HT1080 (cell line): ENCODE results near the gene ADAMTS12. TPM values are rescaled to one million over a fixed set of nuclear protein-coding genes. Genes with fewer than 3 reads are reported as not detected.

Experiments used
- DNase-seq: peaks from one replicate; pipeline ENCODE4 v3.0.0-alpha.2; 2015; ENCODE audit warnings: low read depth
- total RNA-seq: library from RNA; depleted of rRNA; stranded (reverse); fragments of >200 nt; shearing (Covaris generic); gene quantifications from 2 replicates; pipeline ENCODE4 v1.2.3, GENCODE V29; 2014

ADAMTS12 gene
- total RNA-seq, 1 experiment from 2014 or later = 0.10 TPM

GRCh38 chr5:33843579-33843978, 48.2 kb downstream of the ADAMTS12 start:
- DNase-seq = peak; percentile 87

DNA sequence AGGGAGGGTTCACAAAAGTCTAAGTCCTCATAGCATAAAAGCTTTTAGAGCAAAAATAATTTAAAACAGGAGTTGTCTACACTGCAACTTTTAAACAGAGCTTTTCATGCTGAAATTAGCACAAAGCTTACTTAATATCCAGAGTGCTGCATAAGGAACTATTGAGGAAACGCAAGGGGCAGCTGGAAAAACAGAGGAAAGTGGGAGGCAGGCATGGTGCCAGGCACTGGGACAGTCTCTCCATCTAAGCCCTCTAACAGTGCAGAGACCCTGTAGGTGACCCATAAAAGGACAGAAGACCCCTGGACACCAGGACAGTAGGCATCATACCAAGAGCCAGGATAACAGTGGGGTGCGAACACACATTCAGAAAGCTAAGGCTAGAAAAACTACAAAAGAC, 49.3 kb downstream of the ADAMTS12 start:
- no peak for DNase-seq

DNA sequence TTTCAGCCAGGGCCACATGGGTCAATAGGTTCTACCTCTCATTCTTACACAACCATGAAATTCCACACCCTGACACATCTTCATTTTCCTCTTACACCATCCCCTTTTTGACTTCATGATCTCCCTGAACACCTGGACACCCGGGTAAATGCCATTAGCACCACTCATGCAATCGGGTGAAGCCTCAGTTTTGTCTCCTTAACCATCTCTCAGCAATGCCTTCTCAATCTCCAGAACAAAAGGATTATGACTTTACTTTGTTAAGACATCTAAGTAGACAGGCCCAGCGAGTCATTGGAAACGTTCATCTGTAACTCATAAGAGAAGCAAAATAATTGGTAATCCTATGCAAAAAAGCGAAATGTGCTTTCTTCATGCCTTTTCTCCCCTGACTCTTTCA, 49.9 kb downstream of the ADAMTS12 start:
- DNase-seq = peak; percentile 49

GRCh38 chr5:33840927-33841547, 50.8 kb downstream of the ADAMTS12 start:
- no peak for DNase-seq

DNA sequence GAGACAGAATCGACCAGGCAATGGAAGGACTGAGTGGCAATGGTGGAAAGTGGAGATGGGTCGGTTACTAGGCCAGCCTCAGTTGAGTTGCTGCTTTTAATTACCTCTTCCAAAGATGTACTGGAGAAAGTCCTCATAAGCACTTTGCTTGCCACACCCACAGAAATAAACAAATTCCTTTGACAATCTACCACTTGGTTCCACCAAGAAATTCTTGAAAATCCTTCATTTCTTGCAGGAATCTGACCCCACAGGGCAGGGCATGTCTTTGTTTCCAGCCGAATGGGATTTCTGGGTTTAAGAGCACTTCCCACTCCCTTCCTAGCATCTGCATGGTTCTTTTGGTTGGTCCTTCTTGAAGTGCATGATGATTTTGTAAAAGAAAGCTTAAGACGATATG, 54.5 kb downstream of the ADAMTS12 start:
- no peak for DNase-seq

- no peak for DNase-seq
These were observed 57.5 kb downstream of the ADAMTS12 start for GRCh38 chr5:33834334-33834733.

GRCh38 chr5:33833237-33833575, 58.6 kb downstream of the ADAMTS12 start:
- no peak for DNase-seq

- no peak for DNase-seq
These were observed 59.2 kb downstream of the ADAMTS12 start for GRCh38 chr5:33832404-33833236.

GRCh38 chr5:33831041-33831440, 60.7 kb downstream of the ADAMTS12 start:
- no peak for DNase-seq

DNA sequence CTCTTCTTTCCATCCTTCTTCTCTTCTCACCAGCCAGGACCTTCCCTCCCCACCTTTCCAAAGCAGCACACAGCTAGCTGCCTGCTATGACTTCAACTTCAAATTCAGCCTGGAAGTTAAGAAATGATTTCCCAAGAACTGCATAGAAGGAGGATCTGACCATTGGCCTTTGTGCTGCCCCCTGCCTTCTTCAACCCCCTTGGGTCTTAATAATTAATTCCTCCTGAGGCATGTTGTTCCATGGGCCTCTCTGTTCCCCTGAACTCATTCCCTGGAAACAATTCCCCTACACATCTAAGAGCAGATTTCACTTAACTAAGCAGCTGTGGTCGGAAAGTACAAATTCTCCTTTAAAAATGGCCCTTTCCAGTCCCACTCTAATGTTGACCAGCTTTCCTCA, 62.4 kb downstream of the ADAMTS12 start:
- DNase-seq = no peak

DNA sequence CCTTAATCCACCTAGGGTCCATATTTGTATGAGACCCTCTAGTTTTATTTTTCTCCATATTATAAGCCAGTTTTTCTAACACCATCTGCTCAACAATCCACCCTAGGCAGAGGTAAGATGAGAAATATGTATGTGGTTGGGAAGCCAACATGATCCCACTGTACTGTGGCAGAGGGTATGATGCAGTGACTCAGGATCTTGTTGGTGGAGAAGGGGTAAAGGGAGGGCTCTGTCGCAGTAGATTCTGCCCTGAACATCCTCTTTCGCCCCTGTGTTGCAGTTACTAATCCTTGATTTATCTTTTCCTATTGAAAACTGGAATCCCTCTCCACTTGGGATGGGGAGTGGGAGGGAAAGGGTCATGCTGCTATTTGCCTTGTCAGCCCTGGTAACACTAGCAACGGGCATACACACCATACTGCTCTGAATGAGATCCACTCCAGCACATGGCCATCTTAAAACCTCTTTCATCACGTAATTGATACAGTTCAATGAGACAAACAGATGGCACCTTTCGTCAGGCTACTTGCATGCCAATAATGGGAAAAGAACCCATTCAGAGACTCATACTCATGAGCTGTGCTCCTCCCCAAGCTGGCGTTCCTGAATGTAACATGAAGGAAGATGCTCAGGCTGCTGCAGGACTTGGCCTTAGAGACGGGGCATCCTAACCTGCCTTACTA, 63.0 kb downstream of the ADAMTS12 start:
- DNase-seq = peak; percentile 57

GRCh38 chr5:33827885-33828284, 63.9 kb downstream of the ADAMTS12 start:
- peak; percentile 56 for DNase-seq

GRCh38 chr5:33827018-33827707, 64.6 kb downstream of the ADAMTS12 start:
- DNase-seq = no peak

- DNase-seq = no peak
These were observed 67.1 kb downstream of the ADAMTS12 start for GRCh38 chr5:33824516-33825195.

DNA sequence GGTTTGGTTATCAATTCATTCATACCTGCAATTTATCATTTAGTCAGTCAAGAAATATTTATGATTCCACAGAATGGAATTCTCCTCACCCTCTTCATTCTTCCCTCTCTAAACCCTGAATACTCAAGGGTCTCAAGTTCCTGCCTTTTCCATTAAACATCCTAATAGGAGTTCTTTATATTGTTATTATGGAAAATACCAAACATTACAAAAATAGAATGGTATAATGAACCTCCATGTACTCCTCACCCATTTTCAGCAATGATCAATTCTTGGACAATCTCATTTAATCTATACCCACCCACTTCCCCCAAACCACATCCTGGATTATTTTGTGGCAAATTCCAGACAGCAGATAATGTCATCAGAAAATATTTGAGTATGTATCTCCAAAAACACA, 74.5 kb downstream of the ADAMTS12 start:
- DNase-seq = peak; percentile 72

GRCh38 chr5:33816791-33817190, 75.0 kb downstream of the ADAMTS12 start:
- no peak for DNase-seq

GRCh38 chr5:33812746-33813145, 79.0 kb downstream of the ADAMTS12 start:
- no peak for DNase-seq

DNA sequence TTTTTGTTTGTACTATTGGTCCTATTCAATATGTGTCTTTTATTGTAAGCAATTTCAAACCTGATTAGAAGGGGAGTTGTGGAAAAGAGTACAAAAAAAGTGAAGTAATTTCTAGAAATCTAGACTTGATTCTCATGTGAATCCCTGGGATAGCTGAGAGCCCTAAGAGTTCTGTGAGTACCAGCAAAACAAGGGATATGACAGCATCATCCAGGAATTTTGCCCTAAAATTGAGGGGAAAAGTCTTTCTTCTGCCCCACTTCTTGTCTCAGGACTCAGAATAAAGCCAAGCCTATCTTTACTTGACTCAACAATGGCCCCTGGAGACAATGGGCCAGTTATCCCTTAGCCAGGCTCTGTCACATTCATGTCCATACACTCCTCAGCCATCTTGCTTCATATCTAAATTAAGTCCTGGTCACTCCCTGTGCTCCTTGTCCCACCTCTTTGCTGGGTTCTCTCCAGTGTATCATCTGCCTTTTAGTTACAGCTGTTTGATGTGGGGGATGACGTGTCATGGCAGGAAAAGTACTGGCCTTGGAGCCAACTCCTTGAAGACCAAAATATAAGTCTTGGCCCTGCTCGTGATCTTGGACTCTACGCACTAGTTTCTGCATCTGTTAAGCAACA, 81.2 kb downstream of the ADAMTS12 start:
- DNase-seq = peak; percentile 78

DNA sequence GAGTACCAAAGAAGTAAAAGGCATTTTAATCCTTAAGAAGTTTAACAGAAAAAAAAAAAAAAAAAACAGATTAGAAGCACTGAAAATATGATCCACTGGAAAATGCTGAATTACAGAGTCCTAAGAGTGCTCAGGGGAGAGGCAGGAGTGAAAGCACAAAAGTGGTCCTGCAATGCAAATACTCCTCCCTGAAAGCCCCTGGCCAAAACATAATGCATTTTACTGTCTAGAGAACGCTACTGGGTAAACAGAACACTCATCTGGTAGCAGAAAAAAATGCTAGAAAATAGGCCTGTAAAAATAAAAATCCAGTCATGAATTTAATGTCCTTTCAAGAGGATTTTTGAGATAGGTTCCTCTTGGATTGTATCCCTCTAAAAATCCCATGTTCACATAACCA, 81.9 kb downstream of the ADAMTS12 start:
- DNase-seq = no peak

DNA sequence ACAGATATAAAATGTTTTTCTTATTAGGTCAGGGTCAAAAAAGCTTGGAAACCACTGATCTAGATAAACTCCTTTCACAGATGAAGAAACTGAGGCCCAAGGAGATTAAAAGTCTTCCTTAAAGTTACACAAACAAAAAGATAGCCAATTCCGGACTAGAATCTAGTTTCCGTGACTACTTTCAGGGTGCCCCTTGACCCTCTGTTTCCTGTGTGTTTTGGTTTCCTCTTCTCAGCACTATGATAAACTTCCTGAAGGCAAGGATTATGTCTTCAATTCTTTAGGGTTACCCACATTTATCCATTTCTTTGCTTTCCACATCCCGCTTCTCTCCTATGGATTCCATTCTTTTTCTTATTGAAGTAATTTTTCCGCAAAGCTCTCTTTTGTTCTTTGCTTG, 83.1 kb downstream of the ADAMTS12 start:
- DNase-seq = no peak

DNA sequence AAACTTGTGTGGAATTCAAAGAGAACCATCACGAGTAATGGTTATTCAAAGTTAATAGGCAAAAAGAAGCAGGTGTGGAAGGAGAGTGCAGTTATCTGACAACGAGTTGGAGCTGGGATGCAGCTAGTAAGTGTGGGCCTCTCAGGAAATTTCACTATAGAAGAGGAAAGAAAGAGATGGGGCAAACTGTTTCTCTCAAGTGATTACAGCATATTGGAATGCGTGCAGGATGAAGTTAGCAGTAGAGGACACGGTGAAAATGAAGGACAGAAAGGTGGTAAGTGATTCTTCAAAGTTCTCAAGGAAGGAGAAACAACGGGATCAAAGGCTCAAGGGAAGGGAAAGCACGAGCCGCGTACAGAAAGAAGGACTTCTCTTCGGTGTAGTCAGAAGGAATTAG, 84.0 kb downstream of the ADAMTS12 start:
- no peak for DNase-seq
